Measurements from ENCODE around the gene GNAS-AS1.
A peak's percentile ranks its signal among the peaks of the same experiment; 100 is the strongest.

The GNAS-AS1 gene

DNA sequence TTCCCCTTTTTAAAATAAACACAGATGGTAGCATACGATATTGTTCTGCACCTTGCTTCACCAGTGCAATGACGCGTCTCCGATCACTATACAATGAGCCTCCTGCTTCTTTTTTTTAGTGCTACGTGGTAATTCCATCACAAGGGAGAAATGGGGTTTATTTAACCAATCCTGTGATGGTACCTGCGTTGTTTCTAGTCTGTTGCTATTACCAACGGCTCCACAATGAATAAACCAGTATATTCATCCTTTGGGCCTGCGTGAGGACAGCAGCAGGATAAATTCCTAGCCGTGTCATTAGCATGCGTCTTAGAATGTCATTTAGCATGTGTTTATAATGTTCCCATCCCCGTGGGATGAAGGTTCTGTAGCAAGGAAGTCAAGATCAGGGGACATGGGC, 42.9 kb downstream of the GNAS-AS1 start:
- DNase-seq: no peak

DNA sequence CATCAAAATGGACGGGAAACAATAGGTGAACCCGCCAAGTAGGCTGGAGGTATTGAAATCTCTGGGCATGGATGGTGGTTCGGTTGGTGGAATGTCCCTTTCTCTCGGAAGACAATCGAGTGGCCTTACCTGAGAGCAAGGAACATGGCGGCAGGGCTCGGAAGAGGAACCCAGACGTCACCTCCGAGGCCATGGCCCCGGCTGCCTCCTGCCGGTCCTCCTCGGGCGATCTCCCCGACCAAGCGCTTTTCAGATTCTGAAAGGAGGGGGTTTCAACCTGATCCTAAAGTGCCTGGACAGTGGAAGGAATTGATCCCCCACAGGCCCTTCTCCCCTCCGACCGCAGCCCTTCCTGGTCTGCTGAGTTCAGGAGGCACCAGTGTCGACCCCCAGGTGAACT, 47.2 kb downstream of the GNAS-AS1 start:
- DNase-seq: no peak

DNA sequence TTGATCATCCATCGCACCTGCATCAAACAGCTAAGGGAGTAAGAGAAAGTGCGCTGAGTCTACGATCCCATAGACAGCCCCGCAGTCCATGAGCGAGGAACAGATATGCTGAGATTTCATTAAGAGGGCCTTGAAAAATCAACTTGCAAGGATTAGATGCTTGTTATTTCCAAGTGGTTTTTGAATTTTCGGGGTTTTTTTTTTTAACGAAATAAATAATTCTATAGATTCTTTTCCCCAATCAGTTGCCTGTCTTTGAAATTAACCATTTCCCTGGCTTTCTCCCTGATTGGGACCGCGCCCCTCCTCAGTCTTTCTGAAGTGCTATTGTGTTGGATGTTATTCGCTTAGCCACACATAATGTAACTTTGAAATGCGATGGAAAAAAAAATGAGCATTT, 48.6 kb downstream of the GNAS-AS1 start:
- no peak for DNase-seq

DNA sequence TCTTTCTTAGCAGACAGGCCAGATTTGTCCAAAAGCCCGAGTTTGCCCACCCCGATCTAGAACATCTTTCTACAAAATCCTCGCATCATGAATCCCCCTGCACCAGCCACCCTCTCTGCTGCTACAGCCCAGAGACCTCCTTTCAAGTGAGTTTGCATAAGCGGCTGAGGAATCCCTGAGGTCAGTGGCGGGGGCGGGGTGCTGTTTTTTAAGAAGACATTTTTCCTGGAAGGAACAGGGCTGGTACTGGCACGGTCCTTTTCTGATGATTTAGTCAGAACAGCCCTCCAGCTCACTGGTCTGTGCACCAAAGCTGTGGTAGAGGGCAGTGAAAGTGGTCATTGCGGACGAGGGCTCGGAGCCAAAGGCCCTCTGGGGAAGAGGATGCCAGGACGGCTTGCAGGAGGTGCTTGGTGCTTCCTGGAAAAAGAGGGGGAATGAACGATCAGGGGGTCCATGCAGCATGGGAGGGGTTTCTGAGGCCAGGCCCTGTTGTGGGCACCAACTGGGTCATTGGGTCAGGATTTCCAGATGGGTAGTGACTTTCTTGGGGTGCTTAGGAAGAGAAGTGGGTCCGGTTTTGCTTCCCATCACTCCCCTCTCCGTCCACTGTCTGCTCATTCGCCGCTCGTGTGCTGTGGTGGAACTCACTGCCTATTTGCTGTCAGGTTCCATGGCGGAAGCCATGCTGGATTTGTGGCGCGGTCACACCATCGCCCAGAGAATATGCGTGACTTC, 50.4 kb downstream of the GNAS-AS1 start:
- DNase-seq: no peak

DNA sequence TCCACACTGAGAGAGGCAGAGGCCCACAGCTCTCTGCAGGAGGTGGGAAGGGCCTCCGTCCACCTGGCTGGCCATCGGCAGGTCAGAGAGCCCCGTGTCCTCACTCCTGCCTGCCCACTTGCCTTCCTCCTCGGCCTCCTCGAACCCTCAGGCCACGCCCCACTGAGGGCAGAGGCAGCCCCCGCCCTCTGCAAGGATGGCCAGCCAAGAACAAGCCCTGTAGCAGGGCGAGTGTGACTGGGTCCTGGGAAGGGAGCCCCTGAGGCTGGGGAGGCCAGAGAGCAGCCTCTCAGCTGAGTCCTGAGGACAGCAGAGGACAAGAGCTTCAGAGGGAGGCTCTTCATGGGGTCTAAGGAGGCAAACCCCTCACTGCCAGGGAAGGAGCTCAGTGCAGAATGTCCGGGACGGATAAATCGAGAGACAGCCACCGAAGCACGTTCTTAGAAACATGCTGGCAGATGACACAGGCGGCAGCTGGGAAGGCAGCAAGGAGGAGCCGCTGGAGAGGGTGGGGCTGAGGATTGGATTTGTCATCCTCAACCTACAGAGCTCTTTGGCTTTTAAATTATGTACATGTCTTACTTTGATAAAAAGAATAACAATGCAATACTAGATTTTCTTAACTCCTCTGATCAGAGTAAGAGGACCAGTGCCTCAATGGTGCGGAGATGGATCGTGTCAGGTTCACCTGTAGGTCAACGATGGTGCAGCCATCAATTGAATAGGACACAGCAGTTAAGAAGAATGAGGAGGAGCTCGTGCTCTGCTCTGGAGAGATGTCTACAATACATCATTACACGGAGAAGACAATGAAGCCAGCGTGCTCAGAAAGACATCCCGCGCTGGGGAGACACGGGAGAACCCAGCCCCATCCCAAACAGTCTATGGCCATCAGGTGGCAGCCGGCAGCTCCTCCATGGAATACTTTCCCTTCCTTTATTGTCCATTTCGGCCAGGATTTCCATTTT, 53.0 kb downstream of the GNAS-AS1 start:
- no peak for DNase-seq

DNA sequence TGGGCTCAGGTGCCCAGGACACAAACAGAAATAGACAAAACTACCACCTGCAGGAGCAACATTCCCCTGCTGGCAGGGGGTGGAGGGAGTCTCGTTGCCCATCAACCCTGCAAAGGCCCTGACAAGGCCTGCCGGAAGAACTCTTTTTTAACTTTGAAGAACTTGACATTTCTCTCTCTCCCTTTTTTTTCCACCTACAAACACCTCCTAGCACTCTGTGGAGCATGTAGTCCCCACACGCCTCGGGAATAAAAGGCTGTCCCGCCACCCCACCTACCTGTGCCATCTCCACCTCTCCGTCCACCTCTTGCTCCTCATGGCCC, 54.8 kb downstream of the GNAS-AS1 start:
- no peak for DNase-seq

DNA sequence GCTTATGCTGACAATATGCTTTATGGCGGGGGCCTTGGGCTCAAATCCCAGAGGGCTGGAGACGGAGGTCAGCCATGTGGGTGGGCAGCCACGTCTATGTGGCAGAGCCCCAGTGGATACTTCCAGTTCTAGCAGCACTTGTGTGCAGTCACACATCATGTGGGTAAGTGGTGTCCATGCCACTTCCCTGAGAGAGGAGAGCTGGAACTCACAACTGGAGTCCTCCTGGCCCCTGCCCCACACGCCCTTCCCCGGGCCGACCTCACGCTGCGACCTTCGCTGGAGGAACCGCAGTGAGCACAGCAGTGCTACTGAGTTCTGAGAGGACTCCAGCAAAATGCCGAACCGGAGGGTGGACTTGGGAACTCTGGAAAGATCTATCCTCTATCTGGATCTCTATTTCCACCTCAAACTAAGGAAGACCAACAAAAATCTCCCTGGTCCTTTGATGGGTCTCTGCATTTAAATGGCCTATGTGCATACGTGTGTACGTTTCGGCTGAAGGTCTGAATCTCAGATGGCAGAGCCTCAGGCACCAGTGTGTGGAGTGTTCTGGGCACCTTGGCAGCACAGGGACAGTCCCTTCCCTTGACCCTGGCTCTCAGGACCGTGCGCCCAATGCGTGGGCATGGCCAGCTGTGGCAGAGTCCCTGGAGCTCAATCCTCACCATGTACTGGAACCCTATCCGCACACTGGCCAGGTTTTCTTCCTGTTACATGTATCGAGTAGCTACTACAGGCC, 55.4 kb downstream of the GNAS-AS1 start:
- DNase-seq: no peak

DNA sequence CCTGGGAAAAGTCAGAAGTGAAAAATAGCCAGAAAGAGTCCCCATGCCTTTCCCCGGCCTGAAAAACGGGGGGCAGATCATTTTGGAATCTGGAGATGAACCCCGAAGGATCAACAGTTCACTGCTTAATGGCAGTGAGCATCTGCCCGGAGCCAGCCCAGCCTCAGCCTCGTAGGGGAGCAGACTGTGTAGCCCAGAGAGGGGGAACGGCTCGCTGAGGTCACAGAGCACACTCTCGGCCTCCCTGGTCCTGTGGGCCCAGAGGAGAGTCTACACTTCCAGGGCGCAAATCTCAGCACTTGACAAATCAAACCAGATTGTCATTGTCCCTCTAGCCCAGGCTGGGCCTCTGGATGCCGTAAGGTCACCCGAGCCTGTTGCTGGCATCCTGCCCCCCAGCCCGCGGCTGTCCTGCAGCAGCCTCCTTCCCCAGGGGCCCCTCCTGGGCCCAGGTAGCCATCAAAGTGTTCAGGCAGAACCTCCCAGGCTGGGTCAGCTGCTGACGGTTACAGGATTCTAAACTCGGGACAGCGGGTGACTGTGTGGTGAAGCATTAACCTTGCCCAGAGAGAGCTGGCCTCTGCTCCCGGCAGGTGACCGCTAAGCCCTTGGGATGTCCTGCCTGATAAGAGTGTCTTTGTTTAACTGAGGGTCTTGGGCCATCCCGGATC, 56.1 kb downstream of the GNAS-AS1 start:
- DNase-seq: no peak

DNA sequence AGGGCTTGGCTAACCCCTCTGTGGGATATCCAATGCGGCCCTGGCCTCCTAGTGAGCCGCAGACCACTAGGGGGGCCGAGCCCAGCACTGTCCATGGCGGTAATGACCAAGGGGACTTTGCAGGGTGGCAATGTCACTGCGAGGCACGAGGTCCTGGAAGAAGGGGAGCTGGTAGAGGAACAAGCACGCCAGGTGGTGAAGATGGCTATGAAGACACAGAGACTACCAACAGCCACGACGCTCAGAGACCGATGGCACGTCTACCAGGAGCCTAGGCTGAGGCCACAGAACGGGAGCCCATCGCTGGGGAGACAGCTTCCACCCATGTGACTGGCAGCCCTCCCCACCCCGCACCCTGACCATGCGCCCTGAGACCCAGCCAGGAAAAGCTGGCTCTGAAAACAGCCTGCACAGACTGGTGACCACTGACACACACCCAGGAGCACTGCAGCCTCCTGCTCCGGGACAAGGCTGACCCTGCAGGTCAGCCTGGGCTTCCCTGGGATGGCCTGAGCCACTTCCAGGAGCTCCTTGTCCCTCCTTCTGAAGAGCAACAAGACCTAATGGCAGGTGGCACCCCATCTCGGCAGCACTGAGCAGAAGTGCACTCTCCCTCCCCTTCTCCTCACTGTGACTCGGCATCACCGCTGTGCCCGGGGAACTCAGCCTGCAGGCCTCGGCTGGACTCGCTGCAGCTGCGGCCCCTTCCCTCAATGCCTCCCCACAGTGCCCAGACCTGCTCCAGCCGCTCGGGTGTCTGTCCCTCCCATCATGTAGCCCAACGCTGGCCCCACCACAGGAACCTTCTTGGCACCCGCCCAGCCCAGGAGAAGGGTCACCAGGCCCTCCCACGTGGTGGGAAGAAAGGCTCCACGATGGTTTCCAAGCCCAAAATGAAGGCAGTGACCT, 56.9 kb downstream of the GNAS-AS1 start:
- DNase-seq: no peak

DNA sequence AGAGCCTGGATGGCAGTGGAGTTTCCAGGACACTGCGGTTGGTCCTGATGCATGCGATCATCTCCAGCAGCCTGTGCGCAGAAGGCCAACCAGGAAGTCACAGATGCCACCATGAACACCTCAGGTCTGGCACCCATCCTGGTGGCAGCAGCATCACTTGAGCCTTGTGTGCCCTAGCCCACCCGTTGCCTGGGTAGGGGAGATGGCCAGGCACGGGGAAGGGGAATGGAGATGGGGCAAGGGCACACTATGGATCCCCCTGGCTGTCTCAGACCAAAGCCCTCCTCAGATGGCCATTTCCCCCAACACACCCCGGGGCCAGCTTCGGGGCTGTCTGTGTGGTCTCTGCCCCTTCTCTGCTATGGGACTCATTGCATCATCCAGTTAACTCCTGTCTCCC, 58.3 kb downstream of the GNAS-AS1 start:
- DNase-seq: no peak

DNA sequence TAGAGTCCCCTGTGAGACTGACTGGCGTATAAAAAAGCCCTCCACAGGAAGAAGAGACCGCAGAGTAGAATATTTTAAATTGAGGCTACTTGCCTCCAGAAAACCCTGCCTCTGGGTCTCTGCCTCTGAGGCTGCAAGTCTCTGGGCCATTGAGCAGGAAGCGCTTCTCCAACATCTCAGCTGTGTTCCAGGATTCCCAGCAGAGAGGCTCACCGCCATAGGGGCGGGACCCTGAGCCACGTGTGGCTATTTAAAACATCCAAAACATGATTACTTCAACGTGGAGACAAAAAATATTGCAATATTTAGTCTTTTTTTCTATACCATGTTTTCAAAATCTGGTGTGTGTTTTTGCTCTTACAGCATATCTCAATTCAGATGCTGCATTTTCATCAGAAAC, 59.4 kb downstream of the GNAS-AS1 start:
- no peak for DNase-seq

DNA sequence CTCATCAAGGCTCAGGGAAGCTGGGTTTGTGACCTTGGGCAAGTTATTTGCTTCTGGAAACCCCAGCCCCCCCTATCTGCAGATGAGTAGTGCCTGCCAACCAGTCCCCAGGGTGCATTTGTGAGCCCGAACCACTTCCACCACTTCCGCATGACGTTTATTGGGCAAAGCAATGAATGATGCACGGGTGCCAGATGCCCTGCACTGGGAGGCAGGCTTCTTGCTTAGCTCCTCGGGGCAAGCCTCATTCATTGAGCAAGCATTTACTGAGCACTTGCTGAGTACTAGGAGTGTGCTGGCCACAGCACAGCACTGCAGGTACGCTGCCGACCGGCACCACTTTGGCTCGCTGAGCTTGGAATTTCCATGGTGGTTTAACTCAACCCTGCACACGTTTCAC, 60.2 kb downstream of the GNAS-AS1 start:
- no peak for DNase-seq

DNA sequence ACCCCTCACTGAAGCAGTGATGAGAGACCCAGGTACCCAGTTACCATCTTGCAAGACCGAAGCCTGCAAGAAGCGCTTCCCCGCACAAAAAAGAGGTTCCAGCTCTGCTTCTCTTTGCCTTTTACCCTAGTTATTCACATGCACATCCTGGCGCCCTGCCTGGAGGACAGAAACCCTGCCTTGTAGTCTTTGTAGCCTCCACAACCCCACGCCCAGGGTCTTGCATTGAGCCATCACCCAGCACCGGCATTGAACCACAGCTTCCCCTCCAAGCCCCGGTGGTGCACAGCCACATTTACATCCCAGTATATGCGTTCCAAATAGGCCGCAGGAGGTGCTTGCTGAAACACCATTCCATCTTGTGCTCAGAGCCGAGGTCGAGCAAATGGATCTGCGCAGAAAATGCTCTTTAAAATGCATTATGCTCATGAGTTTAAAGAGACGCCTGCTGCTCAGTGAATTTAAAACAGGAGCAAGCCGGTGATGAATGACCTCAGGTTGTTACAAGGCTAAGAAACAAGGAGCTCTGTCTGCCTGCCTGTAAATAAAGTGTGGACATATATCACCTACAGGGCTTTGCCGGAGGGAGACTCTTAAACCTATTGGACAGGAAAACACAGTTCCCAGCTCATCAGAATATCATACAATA, 61.7 kb downstream of the GNAS-AS1 start:
- no peak for DNase-seq

DNA sequence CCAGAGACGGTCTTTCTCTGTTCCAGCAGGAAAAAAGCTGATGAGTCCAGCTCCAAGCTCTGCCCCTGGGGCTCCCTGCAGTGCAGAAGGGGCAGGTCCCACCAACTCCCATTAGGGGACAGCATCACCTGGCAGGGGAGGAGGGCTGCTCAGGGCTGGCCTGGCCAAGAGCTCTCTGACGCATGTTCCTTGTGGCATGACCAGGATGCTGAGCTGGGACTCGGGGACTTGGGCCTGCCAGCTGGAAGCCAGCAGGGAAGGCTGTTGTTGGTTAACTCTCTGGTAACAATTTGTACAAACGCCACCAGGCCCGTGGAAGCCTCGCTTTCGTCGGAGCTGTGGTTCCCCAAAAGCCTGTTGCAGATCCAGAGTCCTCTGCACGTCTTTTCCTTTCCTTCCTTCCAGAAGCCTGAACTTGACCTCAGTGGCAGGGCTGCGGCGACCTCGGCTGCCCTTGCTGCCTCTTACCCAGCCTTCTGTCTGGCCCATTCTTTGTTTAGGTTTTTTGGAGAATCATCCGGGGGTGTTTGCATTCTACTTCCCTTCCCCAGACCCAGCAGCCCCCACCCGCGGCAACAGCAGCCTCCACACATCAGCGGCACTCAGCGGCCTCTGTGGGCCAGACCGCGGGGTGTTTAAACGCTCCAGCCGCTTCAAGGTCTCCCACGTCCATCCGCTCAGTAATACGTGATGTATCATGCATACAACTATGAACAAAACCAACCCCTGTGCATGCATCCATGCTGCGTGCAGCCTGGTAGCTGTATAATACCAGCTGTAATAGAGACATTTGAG, 63.3 kb downstream of the GNAS-AS1 start:
- no peak for DNase-seq

DNA sequence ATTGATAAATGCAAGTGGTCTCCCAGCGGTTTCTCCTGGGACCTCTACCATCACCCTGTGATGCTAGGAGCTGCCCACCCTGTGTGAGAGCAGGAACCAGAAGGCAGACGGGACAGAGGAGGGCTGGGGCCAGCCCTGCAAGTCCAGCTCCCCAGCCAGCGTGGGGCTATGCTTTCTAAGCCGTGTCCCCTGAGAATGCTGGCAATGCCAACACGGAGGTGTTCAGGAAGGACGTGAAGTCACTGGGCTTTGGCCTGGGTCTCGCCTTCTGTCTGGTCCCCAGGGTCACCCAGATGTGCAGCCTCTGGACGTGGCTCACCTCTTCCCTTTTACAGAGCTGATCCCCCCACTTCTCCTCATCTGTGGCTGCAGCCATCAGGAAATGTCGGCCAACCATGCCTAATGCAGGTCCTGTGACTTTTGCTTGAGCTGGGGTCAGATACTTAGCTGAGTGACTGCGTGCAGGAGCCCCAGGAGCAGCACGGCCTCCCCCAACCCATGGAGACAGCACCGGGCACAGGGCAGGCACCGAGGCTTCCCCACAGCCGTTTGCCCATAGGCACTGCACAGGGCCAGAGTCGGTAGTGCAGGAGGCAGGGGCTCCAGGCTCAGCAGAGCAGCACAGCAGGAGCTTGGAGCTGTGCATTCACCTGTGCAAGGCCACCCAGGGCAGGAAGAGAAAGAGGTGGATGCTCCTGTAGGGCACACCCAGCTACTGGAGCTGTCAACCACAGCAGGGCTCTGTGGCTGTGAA, 66.2 kb downstream of the GNAS-AS1 start:
- no peak for DNase-seq

DNA sequence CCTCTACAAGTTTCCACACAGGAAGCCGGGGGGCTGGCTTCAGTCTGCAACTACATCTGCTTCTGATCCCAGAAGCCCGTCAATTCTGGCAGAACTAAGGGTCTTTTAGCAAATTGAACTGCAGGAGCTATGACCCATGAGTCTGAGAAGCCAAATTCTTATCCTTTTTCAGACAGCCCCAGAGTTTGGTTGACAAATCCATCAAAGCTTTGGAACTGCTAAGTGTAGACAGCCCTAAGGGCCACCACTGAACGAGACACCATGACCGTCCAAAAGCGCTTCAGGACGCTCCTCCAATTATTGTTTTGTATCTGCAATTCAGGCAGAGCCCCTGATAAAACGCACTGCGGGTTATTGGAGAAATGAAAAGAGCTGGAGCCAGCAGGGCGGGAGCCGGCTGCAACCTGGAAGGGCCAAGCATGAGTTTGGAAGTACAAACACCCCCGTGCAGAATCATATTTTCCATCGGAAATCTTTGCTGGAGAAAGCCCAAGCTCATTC, 67.1 kb downstream of the GNAS-AS1 start:
- no peak for DNase-seq

DNA sequence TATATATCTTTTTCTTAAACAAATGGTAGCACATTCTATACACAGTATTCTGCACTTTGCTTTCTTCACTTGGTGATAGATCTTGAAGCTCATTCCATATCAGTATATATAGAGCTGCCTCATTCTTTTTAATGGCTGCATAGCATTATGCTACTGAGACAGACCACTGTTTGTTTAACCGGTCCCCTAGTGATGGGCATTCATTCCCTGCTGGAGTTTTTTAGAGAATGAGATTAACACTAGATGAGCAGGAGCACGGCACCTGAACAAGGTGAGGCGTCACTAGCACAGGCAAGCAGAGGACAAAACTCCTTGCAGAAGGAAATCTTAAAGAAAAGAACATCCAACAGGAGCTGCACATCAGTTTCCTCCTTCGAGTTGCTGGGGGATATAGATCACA, 69.6 kb downstream of the GNAS-AS1 start:
- no peak for DNase-seq

DNA sequence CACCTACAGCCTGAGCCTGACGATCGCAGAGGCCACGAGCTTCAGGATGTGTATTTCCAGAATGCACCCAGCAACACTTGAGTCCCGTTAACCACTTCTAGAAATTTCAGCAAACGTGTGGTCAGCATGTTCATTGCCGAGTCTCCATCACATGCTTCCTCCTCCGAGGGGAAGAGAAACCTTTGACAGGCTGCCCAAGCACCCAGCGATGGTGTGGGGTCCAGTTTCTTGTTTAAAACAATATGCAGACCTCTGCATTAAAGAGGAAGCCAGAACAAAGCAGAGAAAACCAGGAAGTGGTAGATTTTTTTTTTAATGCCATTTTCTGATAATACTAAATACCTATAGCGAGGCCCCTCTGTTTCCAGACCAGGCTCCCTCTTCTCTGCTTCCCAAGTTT, 71.9 kb downstream of the GNAS-AS1 start:
- DNase-seq: peak; percentile 10

DNA sequence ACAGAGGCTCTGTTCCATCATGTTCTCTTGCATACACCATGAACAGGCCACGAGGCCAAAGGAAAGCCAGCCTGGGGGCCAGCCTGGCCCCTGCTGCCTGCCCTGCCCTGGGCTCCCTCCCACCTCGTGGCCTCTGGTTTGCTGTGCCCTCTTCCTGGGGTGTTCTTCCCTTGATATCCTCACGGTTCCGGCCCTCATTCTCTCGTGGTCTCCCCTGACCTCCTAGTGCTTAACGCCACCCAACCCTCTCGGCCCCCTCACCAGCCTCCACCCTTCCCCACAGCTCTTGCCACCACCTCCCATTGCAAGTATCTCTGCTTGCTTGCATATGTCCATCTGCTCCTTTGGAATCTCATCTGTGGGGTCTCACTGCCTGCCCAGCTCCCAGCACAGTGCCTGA, 73.0 kb downstream of the GNAS-AS1 start:
- DNase-seq: no peak

DNA sequence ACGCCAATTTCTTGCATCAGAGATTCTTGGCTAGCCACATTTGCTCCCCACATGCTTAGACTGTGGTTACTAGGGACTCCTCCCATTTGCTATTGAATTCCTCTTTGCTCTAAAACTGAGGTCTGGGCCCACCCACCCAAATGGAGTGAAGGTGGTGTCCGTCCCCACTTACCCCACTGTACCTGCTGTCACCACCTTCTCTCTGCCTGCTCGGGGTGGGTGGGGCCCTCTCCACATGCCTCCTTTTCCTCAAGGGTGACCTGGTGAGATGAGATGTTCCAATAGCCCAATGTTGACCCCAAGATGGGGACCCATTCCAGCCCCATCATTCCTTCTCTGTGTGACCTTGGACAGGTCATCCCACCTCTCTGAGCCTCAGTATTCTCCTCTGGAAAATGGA, 74.6 kb downstream of the GNAS-AS1 start:
- no peak for DNase-seq

All from suppressor macrophage treated with lipopolysaccharide for 4 hours (primary cell).